IMR-90 (cell line): ENCODE data around the gene SERPINE2. TPM values are rescaled to one million over a fixed set of nuclear protein-coding genes. Genes with fewer than 3 reads are reported as not detected.

Experiments used
- ATAC-seq: fragments of 200-7000 bp; cut with Tn5 transposase; 2 replicates; pipeline ENCODE4 v1.9.1; 2020; ENCODE audit warnings: low read depth, mild to moderate bottlenecking, moderate library complexity
- BruUV-seq: library from RNA; stranded (reverse); fragments of 400-500 nt; replicated peaks from 2 replicates; lab custom pipeline; 2021; lab: Mats Ljungman, UMichigan
- CTCF ChIA-PET: fragments of 300-600 bp; formaldehyde crosslinking; extraction: SDS; loops from one replicate; lab custom pipeline; 2021; ENCODE audit warnings: antibody characterized with exemption; lab: Yijun Ruan, JAX
- POLR2A ChIA-PET: fragments of 300-600 bp; sonication (Branson Sonifier 250); formaldehyde crosslinking; loops from one replicate; lab custom pipeline; 2022; ENCODE audit warnings: antibody characterized with exemption; ENCODE audit not compliant: unreplicated experiment; lab: Charles Lee
- DNase-seq: peaks from one replicate; pipeline ENCODE4 v3.0.0; 2013
- H2AFZ ChIP-seq: replicated peaks from 2 replicates; pipeline ENCODE3; 2013; ENCODE audit warnings: low read length, mild to moderate bottlenecking; ENCODE audit not compliant: poor library complexity
- H2AK5ac ChIP-seq: 2 replicates; pipeline ENCODE4 v1.6.1; 2013; ENCODE audit warnings: low read depth, low read length, inconsistent platforms
- H2AK9ac ChIP-seq: replicated peaks from 2 replicates; pipeline ENCODE3; 2013; ENCODE audit warnings: mild to moderate bottlenecking, low read depth, low read length, moderate library complexity; ENCODE audit not compliant: poor library complexity
- H2BK120ac ChIP-seq: 2 replicates; pipeline ENCODE4 v1.6.1; 2013; ENCODE audit warnings: low read depth, low read length, inconsistent platforms
- H2BK15ac ChIP-seq: 3 replicates; pipeline ENCODE4 v1.6.1; 2013; ENCODE audit warnings: low read depth, low read length, inconsistent platforms
- H2BK20ac ChIP-seq: 2 replicates; pipeline ENCODE4 v1.6.1; 2013; ENCODE audit warnings: low read depth, mild to moderate bottlenecking, inconsistent platforms, low read length, moderate library complexity
- H2BK5ac ChIP-seq: 2 replicates; pipeline ENCODE4 v1.6.1; 2013; ENCODE audit warnings: mild to moderate bottlenecking, low read depth, low read length, inconsistent platforms; ENCODE audit not compliant: poor library complexity, severe bottlenecking
- H3K14ac ChIP-seq: replicated peaks from 2 replicates; pipeline ENCODE4 v1.6.1; 2013; ENCODE audit warnings: low read depth, low read length, inconsistent platforms
- H3K18ac ChIP-seq: 2 replicates; pipeline ENCODE4 v1.6.1; 2013; ENCODE audit warnings: low read depth, low read length, control low read depth
- H3K23ac ChIP-seq: 2 replicates; pipeline ENCODE4 v1.6.1; 2013; ENCODE audit warnings: low read depth, low read length, inconsistent platforms
- H3K27ac ChIP-seq: 2 replicates; pipeline ENCODE4 v1.5.1; 2013; ENCODE audit warnings: mild to moderate bottlenecking, control low read depth, low read length; ENCODE audit not compliant: insufficient read depth
- H3K27me3 ChIP-seq: 2 replicates; pipeline ENCODE4 v1.6.1; 2013; ENCODE audit warnings: low read length; ENCODE audit not compliant: control insufficient read depth, insufficient read depth
- H3K36me3 ChIP-seq: 2 replicates; pipeline ENCODE4 v1.6.1; 2013; ENCODE audit warnings: low read length, mixed read lengths; ENCODE audit not compliant: control insufficient read depth, insufficient read depth
- H3K4ac ChIP-seq: 2 replicates; pipeline ENCODE4 v1.6.1; 2013; ENCODE audit warnings: low read depth, low read length, inconsistent platforms
- H3K4me1 ChIP-seq: 2 replicates; pipeline ENCODE4 v1.6.1; 2013; ENCODE audit warnings: low read length, mixed read lengths; ENCODE audit not compliant: control insufficient read depth, insufficient read depth
- H3K4me2 ChIP-seq: 2 replicates; pipeline ENCODE4 v1.6.1; 2013; ENCODE audit warnings: low read depth, mild to moderate bottlenecking, control low read depth, low read length, moderate library complexity
- H3K4me3 ChIP-seq: 2 replicates; pipeline ENCODE4 v1.5.1; 2013; ENCODE audit warnings: low read depth, mild to moderate bottlenecking, control low read depth, low read length, moderate library complexity; ENCODE audit not compliant: insufficient read depth
- H3K56ac ChIP-seq: 2 replicates; pipeline ENCODE4 v1.6.1; 2013; ENCODE audit warnings: low read length, inconsistent platforms; ENCODE audit not compliant: insufficient read depth; ENCODE audit errors: extremely low read depth
- H3K79me1 ChIP-seq, 2 experiments: 2 replicates each; pipeline ENCODE4 v1.6.1; 2013; ENCODE audit warnings: low read length in 2 of 2, inconsistent platforms in 1 of 2, low read depth in 1 of 2
- H3K9ac ChIP-seq: 2 replicates; pipeline ENCODE4 v1.6.1; 2013; ENCODE audit warnings: low read depth, low read length, control low read depth
- H3K9me1 ChIP-seq: 2 replicates; pipeline ENCODE4 v1.6.1; 2013; ENCODE audit warnings: low read length, inconsistent platforms; ENCODE audit not compliant: insufficient read depth
- H3K9me3 ChIP-seq: 2 replicates; pipeline ENCODE4 v1.6.1; 2013; ENCODE audit warnings: low read length; ENCODE audit not compliant: control insufficient read depth, insufficient read depth
- H4K20me1 ChIP-seq: 2 replicates; pipeline ENCODE4 v1.6.1; 2013; ENCODE audit warnings: low read length, inconsistent platforms; ENCODE audit not compliant: insufficient read depth
- H4K5ac ChIP-seq: 2 replicates; pipeline ENCODE4 v1.6.1; 2013; ENCODE audit warnings: mild to moderate bottlenecking, low read depth, low read length, control low read depth
- H4K8ac ChIP-seq, 2 experiments: 2 replicates each; pipeline ENCODE4 v1.6.1; 2013; ENCODE audit warnings: low read depth in 2 of 2, low read length in 2 of 2, control low read depth in 1 of 2, inconsistent platforms in 1 of 2
- H4K91ac ChIP-seq: 2 replicates; pipeline ENCODE4 v1.6.1; 2013; ENCODE audit warnings: low read depth, low read length, inconsistent platforms; ENCODE audit not compliant: insufficient read depth
- FOS ChIP-seq: fragments of 150-350 bp; IDR thresholded peaks from 2 replicates; pipeline ENCODE4 v1.6.1; 2016; ENCODE audit warnings: low read depth, low read length
- MAFK ChIP-seq: IDR thresholded peaks from 2 replicates; pipeline ENCODE4 v1.6.1; 2012; ENCODE audit warnings: low read depth, low read length, improper control_type of control experiment
- WGBS, 2 experiments: methylation state at CpG; one replicate each; pipeline versions ENCODE4 v1.1.5 to v1.1.7; 2013; ENCODE audit warnings: missing lambda C conversion rate in 2 of 2; ENCODE audit not compliant: insufficient read length in 1 of 2; ENCODE audit errors: extremely low coverage in 2 of 2; 5-methylcytosine and 5-hydroxymethylcytosine counted together
- dilution Hi-C: fragments of 300-500 bp; cut with HindIII; formaldehyde crosslinking; loops from one replicate; pipeline ENCODE4 v1.14.3; 2018; ENCODE audit warnings: low sequenced_read_pairs; ENCODE audit not compliant: unreplicated experiment
- in situ Hi-C: fragments of 300-500 bp; cut with MboI; formaldehyde crosslinking; loops from 3 replicates; pipeline ENCODE4 v1.14.3; 2019; ENCODE audit warnings: low sequenced_read_pairs, inconsistent platforms, mixed read lengths
- intact Hi-C: fragments of 100-400 bp; cut with micrococcal nuclease; formaldehyde crosslinking; loops from 2 replicates; pipeline ENCODE4 v1.10.0; 2022
- polyA plus RNA-seq, 3 experiments: library from polyadenylated mRNA; depleted of rRNA; stranded (reverse); fragments of >200 nt; gene quantifications; 2 replicates each; pipeline ENCODE4 v1.2.3, GENCODE V29; 2012; ENCODE audit warnings: low replicate concordance in 1 of 3
- total RNA-seq: library from RNA; depleted of rRNA; stranded (reverse); fragments of >200 nt; gene quantifications from 2 replicates; pipeline ENCODE4 v1.2.3, GENCODE V29; 2012

Gene SERPINE2
- total and polyA plus RNA-seq, 2 of the 4 experiments (the other 2 are of a cell fraction) = 24.0 to 62.7 TPM

DNA sequence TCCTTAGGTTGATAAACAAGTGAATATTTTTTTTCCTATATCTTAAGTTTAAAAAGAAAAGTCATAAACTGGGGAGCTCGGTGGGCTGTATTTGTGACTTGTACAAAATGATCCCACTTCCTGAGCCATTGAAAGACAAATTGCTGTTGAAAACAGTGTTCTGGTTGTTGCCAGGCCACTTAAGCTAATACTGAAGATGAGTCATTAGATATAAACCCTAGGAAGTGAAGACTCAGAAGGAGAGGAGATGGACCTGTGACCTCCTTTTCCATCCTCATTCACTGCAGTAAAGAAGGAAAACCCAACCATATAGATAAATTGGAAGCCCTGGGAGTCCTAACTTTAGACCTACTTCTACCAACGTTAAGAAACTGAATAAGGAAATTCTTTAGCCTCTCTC, 46.2 kb upstream of the SERPINE2 start:
- TF ChIP-seq MAFK = no peak
- TF ChIP-seq FOS = peak; percentile 51; the same call in 1 of the 2 replicates
- peak; percentile 75 for DNase-seq
- H3K79me1 ChIP-seq = no peaks in the 10 kb centered on the region
- no CpG with 5 or more reads among the region's 2 CpGs for WGBS, 2 experiments
- no peak overlapping the region; the same call in 1 of the 2 replicates for H4K91ac ChIP-seq
- H4K8ac ChIP-seq = peak overlapping the region in 1 of 2 experiments; percentile 5; a peak in 1 of 4 replicates
- peaks cover 6% of the 10 kb centered on the region for H3K9me1 ChIP-seq
- H4K5ac ChIP-seq = no peak overlapping the region
- no peak overlapping the region for H3K4ac ChIP-seq
- H4K20me1 ChIP-seq = no peaks in the 10 kb centered on the region
- no peak overlapping the region for H3K9ac ChIP-seq
- no peaks in the 10 kb centered on the region for H3K36me3 ChIP-seq
- H3K9me3 ChIP-seq = no peaks in the 10 kb centered on the region
- intact Hi-C loops = no loop called here
- 0 out of 2 replicates have a peak overlapping the region, but pooled peaks have one; percentile 41 for H3K14ac ChIP-seq
- CTCF ChIA-PET = interaction anchor here (0.9 to 1.1 kb wide), 2 partner anchors 12 to 43 kb away, joined by 3 to 4 read pairs; no protein-coding TSS in a partner anchor
- no peak overlapping the region for H2AK9ac ChIP-seq
- H3K4me3 ChIP-seq = no peak overlapping the region
- no peaks in the 10 kb centered on the region; the same call in 1 of the 2 replicates for H3K27me3 ChIP-seq
- no peak overlapping the region; the same call in 1 of the 2 replicates for H3K4me2 ChIP-seq
- H2AK5ac ChIP-seq = no peak overlapping the region
- dilution Hi-C loops = no loop called here
- in situ Hi-C loops = no loop called here
- BruUV-seq = no TSS peak
- peak; percentile 81 for ATAC-seq
- H2BK120ac ChIP-seq = peak overlapping the region; percentile 62
- H3K23ac ChIP-seq = 0 out of 2 replicates have a peak overlapping the region, but pooled peaks have one; percentile 5
- peak overlapping the region; percentile 22; the same call in 1 of the 2 replicates for H2BK20ac ChIP-seq
- no peak overlapping the region for H2BK15ac ChIP-seq
- H2BK5ac ChIP-seq = no peak overlapping the region
- H2AFZ ChIP-seq = no peak overlapping the region
- H3K56ac ChIP-seq = no peak overlapping the region
- no peak overlapping the region for H3K27ac ChIP-seq
- peak overlapping the region; percentile 26; the same call in 1 of the 2 replicates for H3K18ac ChIP-seq
- POLR2A ChIA-PET = no interaction called here
- peaks cover 7% of the 10 kb centered on the region; the same call in 1 of the 2 replicates for H3K4me1 ChIP-seq
